Measurements from ENCODE around the gene TULP1.

Gene TULP1

GRCh38 chr6:35488517-35488862 is 24.2 kb downstream of the TULP1 start:
- no peak for TF ChIP-seq POLR2A (IDR thresholded peaks at IDR 0.05; ENCODE audit: low read depth, low read length)
- DNase-seq (ENCODE audit: insufficient read length, low spot score) (no peak), FAIRE-seq (no peak)

GRCh38 chr6:35487658-35488516 is 24.8 kb downstream of the TULP1 start:
- no peak for TF ChIP-seq POLR2A (IDR thresholded peaks at IDR 0.05; ENCODE audit: low read depth, low read length)
- FAIRE-seq (no peak), DNase-seq (ENCODE audit: insufficient read length, low spot score) (peak; percentile 70)

GRCh38 chr6:35486005-35486925 is 26.4 kb downstream of the TULP1 start:
- FAIRE-seq (no peak), DNase-seq (ENCODE audit: insufficient read length, low spot score) (no peak)

DNA sequence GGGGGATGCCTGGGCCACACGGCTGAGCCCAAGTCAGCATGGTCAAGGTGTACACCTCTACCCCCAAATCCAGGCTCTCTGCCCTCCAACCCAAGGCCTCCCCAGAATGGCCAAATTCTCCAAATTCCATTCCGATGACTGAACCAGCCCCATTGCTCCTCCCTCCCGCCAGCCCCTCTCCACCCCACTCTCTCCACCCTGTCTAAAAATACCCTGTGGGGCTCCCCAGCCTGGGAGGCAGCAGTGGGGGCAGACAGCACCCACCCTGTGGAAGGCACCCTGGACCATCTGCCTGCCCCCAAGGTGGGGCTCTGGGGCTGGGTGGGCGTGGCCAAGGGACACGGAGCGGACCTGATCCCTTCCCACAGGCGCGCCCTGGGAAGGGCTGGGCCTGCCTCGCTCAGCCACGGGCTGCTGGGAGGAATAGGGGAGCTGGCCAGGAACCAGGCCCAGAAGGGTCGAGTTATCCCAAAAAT is 27.3 kb downstream of the TULP1 start:
- DNase-seq (ENCODE audit: insufficient read length, low spot score) (peak; percentile 88), FAIRE-seq (peak; percentile 27)
- TF ChIP-seq POLR2A (IDR thresholded peaks at IDR 0.05; ENCODE audit: low read depth, low read length) = 0 out of 2 replicates have a peak, but pooled peaks have one; percentile 18

More at GRCh38 chr6:35486005-35486925, 26.4 kb downstream of the TULP1 start:
- no peak for TF ChIP-seq POLR2A (IDR thresholded peaks at IDR 0.05; ENCODE audit: low read depth, low read length)

GRCh38 chr6:35484921-35485392 is 27.7 kb downstream of the TULP1 start:
- peak; percentile 13; the same call in 1 of the 2 replicates for TF ChIP-seq POLR2A (IDR thresholded peaks at IDR 0.05; ENCODE audit: low read depth, low read length)
- peak; percentile 41 for FAIRE-seq
- DNase-seq (ENCODE audit: insufficient read length, low spot score) = peak; percentile 68

DNA sequence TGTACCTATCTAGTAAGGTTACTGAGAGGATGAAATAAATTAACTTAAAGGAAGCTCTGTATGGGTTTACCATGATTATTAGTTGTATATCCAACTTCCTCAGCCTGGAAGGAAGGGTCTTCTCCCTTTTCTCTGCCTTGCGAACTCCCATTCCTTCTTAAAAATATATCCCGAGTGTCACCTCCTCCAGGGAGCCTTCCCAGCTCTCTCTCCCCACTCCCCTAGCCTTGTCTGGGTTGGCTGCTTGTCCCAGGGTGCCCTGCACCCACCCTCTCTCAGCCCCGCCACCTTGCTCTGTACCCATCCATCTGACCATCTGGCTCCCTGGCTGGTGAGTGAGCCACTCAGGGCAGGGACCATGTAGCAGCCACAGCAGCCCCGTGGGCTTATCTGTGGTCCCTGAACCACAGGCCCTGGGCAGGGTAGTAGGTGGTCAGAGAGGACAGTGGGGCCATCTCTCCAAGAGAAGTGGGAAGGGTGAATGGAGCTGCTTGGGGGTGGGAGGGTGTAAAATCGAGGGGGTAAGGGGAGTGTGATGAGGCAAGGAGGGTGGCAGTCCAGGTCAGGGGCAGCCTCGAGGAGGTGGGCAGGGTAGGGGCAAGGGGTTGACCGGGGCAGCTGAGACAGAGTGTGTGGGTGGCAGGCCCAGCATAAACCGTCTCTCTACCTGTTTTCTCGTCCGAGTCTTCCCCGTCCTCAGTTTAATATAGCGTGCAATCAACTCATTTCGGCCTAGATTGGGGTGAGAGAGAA is 28.6 kb downstream of the TULP1 start:
- FAIRE-seq = no peak
- no peak for DNase-seq (ENCODE audit: insufficient read length, low spot score)
- TF ChIP-seq POLR2A (IDR thresholded peaks at IDR 0.05; ENCODE audit: low read depth, low read length) = no peak

DNA sequence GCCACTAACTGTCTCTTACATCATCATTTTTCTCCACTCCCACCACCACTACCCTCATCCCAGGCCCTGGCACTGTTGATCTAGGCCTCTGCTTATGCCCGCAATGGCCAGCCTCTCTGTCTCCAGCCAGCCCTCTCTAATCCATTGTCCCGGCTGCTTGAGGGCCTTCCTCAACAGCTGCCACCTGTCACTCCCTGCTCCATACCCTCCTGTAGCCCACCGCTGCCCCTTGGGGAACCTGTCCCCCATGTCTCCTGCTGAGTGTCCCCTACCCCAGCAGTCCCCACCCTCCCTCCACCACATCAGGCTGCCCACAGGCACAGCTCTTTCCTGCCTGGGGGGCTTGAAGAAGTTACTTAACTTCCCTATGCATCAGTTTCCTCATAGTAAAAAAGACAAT is 29.2 kb downstream of the TULP1 start:
- no peak for FAIRE-seq

DNA sequence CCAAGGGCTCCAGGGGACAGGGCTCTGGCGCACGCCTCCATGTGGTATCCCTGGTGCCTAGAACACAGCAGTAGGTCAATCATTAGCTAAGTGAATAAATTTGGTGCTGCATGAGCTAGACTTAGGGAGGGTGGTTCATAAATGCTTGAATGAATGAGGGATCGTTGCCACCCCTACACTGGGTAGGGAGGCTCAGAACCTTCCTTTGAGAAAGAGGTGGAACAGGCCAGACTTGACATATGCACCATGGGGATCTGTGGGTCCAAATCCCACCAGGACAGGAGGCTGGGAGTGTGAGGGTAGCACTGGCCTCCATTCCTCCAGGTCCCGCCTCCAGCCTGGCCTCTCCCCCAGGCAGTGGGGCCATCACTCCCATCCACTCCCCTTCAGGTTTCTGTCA is 29.6 kb downstream of the TULP1 start:
- DNase-seq (ENCODE audit: insufficient read length, low spot score) (no peak), FAIRE-seq (no peak)
- TF ChIP-seq POLR2A (IDR thresholded peaks at IDR 0.05; ENCODE audit: low read depth, low read length) = no peak

More for the DNA sequence above, 29.2 kb downstream of the TULP1 start:
- no peak for DNase-seq (ENCODE audit: insufficient read length, low spot score)
- TF ChIP-seq POLR2A (IDR thresholded peaks at IDR 0.05; ENCODE audit: low read depth, low read length) = no peak

DNA sequence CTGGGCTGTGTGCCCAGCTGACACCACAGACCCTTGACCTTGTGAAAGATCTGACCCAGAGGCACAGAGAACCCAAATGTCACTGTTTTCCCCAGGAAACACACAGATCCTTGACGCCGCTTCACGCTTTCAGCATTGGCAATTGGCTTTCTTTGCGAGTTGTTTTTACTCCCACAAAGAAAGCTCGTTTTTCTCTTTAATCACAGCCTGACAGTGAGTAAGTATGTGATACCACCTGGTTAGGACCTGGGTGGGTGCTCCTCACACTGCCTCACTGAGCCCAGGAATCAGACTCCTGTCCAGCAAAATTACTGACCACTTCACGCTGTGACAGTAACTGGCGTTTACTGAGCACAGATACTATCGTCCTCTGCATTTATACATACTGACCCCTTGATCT is 31.5 kb downstream of the TULP1 start:
- no peak for DNase-seq (ENCODE audit: insufficient read length, low spot score)
- no peak for FAIRE-seq
- no peak for TF ChIP-seq POLR2A (IDR thresholded peaks at IDR 0.05; ENCODE audit: low read depth, low read length)

GRCh38 chr6:35480176-35480575 is 32.5 kb downstream of the TULP1 start:
- DNase-seq (ENCODE audit: insufficient read length, low spot score) (no peak), FAIRE-seq (no peak)
- no peak for TF ChIP-seq POLR2A (IDR thresholded peaks at IDR 0.05; ENCODE audit: low read depth, low read length)

- TF ChIP-seq POLR2A (IDR thresholded peaks at IDR 0.05; ENCODE audit: low read depth, low read length) = no peak
- DNase-seq (ENCODE audit: insufficient read length, low spot score) = no peak
- FAIRE-seq = no peak
These were observed 34.4 kb downstream of the TULP1 start for GRCh38 chr6:35478259-35478658.

- no peak for TF ChIP-seq POLR2A (IDR thresholded peaks at IDR 0.05; ENCODE audit: low read depth, low read length)
- DNase-seq (ENCODE audit: insufficient read length, low spot score) (no peak), FAIRE-seq (no peak)
These were observed 35.0 kb downstream of the TULP1 start for GRCh38 chr6:35477551-35478179.

GRCh38 chr6:35477028-35477427 is 35.7 kb downstream of the TULP1 start:
- DNase-seq (ENCODE audit: insufficient read length, low spot score) (no peak), FAIRE-seq (no peak)
- TF ChIP-seq POLR2A (IDR thresholded peaks at IDR 0.05; ENCODE audit: low read depth, low read length) = no peak

Data from H54 (cell line).